GM12865 (cell line): ENCODE measurements around the gene OR6C75.
"Not testable (repeated sequence)": the region's sequence is repeated elsewhere in the genome, so short reads cannot be mapped to it uniquely, and the experiment has no call there.

ENCODE experiments used
- DNase-seq: peaks from one replicate; pipeline ENCODE4 v3.0.0; 2010; ENCODE audit warnings: low read depth
- H3K4me3 ChIP-seq: 2 replicates; pipeline ENCODE4 v1.5.1; 2011; ENCODE audit warnings: mild to moderate bottlenecking, low read depth, low read length, control low read depth
- TF ChIP-seq, protein P1 (sequence below): IDR thresholded peaks from 2 replicates; pipeline ENCODE4 v1.5.1; 2011; ENCODE audit warnings: low read length, control low read depth, low read depth, inconsistent platforms; ENCODE audit not compliant: insufficient read depth; ENCODE audit errors: missing control alignments

The OR6C75 gene

DNA sequence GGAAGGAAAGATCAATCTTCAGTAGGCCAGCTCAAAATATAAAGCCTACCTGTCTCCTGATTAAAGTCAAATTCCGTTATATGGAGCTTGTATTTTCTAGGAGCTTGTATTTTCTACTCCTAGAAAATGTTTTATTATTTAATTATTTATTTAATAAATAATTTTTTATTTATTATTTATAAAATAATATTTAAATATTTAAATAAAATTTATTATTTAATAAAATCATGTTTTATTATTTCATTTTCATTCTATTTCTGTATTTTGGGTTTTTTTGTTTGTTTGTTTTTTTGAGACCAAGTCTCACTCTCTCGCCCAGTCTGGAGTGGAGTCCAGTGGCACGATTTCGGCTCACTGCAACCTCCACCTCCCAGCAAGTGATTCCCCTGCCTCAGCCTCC lies 9.7 kb downstream of the OR6C75 start:
- DNase-seq, result no peak
- TF ChIP-seq, protein P1, sequence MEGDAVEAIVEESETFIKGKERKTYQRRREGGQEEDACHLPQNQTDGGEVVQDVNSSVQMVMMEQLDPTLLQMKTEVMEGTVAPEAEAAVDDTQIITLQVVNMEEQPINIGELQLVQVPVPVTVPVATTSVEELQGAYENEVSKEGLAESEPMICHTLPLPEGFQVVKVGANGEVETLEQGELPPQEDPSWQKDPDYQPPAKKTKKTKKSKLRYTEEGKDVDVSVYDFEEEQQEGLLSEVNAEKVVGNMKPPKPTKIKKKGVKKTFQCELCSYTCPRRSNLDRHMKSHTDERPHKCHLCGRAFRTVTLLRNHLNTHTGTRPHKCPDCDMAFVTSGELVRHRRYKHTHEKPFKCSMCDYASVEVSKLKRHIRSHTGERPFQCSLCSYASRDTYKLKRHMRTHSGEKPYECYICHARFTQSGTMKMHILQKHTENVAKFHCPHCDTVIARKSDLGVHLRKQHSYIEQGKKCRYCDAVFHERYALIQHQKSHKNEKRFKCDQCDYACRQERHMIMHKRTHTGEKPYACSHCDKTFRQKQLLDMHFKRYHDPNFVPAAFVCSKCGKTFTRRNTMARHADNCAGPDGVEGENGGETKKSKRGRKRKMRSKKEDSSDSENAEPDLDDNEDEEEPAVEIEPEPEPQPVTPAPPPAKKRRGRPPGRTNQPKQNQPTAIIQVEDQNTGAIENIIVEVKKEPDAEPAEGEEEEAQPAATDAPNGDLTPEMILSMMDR, result no peak
- no peak overlapping the region for H3K4me3 ChIP-seq

DNA sequence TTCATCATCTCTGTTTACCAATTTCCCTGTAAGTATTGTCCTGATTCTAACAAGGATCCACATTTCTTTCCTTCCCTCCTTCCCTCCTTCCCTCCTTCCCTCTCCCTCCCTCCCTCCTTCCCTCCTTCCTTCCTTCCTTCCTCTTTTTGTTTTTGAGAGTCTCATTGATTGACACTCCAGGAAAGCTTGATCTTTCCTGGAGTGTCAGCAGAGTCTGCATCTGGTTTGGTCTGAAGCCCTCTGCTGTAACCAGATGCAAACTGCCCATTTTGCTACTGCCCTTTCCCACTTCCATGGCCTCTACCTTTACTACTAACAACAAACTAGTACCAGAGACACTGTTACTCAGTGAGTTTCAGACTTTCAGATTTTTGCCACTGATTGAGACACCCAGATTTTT lies 23.1 kb downstream of the OR6C75 start:
- no peak overlapping the region for H3K4me3 ChIP-seq
- no peak for DNase-seq
- TF ChIP-seq, protein P1, result no peak

DNA sequence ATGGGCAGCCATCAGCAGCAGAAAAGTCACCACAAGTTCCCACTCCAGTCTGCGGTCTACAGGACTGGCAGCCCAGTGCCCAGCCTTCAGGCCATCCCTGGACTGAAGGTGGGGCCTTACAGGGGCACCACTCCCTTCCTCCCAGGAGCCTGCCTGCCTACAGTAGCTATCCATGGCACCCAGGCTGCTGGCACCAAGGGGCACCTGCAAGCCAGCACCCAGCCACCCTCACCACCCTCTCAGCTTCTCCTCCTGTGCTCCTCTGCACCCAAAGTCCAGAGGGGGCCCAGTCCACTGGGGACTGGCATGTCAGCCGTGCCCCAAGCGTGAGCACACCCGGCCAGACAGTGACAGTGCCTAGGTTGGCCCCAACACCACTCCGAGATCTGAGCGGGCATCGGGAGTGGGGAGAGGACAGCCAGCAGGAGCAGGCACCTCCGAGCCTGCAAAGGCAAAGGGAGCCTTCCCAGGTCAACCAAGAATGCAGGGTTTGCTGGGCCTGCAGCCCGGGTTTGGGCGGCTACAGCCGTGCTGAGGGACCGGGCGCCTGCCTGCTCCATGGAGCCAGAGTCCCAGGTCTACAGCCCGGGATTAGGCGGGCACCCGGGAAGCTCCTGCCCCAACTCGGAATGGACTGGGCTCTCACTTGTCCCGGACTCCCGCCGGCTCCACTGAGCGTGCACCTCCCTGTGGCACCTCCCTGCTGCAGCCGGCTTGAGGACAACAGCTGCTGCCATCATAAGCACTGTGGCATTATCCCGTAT lies 29.4 kb downstream of the OR6C75 start:
- H3K4me3 ChIP-seq, result no peak overlapping the region
- no peak for DNase-seq
- TF ChIP-seq, protein P1, result no peak

DNA sequence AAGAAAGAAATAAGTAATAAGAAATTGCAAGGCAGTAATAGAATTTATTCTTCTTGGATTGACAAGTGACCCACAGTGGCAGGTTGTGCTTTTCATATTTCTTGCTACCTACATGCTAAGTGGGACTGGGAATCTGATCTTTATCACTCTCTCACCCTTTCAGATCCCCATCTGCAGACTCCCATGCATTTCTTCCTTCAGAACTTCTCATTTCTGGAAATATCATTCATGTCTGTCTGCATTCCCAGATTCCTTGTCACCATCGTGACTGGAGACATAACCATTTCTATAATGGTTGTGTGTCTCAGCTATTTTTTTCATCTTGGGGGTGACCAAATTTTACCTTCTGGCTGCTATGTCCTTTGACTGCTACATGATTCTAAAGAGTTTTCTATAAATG lies 33.6 kb downstream of the OR6C75 start:
- DNase-seq, result no peak
- TF ChIP-seq, protein P1, result no peak

GRCh38 chr12:55400229-55400628 lies 37.5 kb downstream of the OR6C75 start, which contains the start of gene OR6C65:
Gene OR6C65 (plus strand): TSS chr12:55400529. CDS start chr12:55400529, 0 bp downstream.
- TF ChIP-seq, protein P1, result no peak
- no peak for DNase-seq
- no peak within 1 kb of the TSS for H3K4me3 ChIP-seq

More for the DNA sequence above, 33.6 kb downstream of the OR6C75 start:
- H3K4me3 ChIP-seq, result no peak overlapping the region

- no peak overlapping the region for H3K4me3 ChIP-seq
- no peak for DNase-seq
- TF ChIP-seq, protein P1, result no peak
These were observed 45.1 kb downstream of the OR6C75 start for GRCh38 chr12:55407866-55408265.

DNA sequence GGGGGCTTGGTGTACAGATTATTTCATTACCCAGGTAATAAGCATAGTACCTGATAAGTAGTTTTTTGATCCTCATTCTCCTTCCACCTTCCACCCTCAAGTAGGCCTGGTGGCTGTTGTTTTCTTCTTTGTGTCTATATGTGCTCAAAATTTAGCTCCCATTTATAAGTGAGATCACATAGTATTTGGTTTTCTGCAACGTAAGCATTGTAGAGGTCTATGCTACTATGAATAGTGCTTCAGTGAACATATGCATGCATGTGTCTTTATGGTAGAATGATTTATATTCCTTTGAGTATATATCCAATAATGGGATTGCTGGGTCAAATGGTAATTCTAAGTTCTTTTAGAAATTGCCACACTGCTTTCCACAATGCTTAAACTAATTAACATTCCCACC lies 46.4 kb downstream of the OR6C75 start:
- DNase-seq, H3K4me3 ChIP-seq: not testable (repeated sequence)

DNA sequence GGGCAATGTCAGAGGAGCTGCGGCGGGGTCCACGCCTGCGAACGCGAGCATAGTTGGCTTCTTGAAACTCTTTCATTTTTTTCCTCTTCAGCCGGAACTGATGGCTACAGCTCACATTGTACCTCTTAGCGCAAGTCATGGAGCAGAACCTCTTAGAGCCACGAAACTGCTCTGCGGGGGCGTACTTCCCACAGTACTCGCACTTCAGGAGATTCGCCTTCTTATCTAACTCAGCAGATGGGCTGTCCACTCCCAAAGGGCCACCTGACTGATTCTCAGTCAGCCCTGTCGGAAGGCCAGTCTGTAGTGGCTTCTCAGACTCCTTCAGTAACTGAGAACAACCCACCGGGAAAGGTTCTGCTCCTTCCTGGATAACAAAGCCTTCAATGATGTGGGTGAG lies 49.4 kb downstream of the OR6C75 start:
- not testable (repeated sequence) for H3K4me3 ChIP-seq, DNase-seq

- DNase-seq, result not testable (repeated sequence)
These were observed 51.0 kb downstream of the OR6C75 start for GRCh38 chr12:55413498-55414388.

GRCh38 chr12:55414396-55414823 lies 51.6 kb downstream of the OR6C75 start:
- DNase-seq, H3K4me3 ChIP-seq: not testable (repeated sequence)

More at GRCh38 chr12:55413498-55414388, 51.0 kb downstream of the OR6C75 start:
- not testable (repeated sequence) for H3K4me3 ChIP-seq

GRCh38 chr12:55414889-55415288 lies 52.1 kb downstream of the OR6C75 start:
- DNase-seq, H3K4me3 ChIP-seq: not testable (repeated sequence)
